ENCODE data around the gene OR7C1.
"Not testable (repeated sequence)": the region's sequence is repeated elsewhere in the genome, so short reads cannot be mapped to it uniquely, and the experiment has no call there.

OR7C1 gene

GRCh38 chr19:14784730-14785101 is 50.3 kb downstream of the OR7C1 start:
- not testable (repeated sequence) for DNase-seq

- not testable (repeated sequence) for DNase-seq
Measured at GRCh38 chr19:14783410-14783998, 51.5 kb downstream of the OR7C1 start.

- DNase-seq, result no peak
Measured at GRCh38 chr19:14782626-14783409, 52.2 kb downstream of the OR7C1 start.

- not testable (repeated sequence) for DNase-seq
Measured at GRCh38 chr19:14781713-14782536, 53.1 kb downstream of the OR7C1 start.

GRCh38 chr19:14780622-14781225 is 54.3 kb downstream of the OR7C1 start:
- DNase-seq, result not testable (repeated sequence)

- DNase-seq, result no peak
Measured at GRCh38 chr19:14779151-14779550, 55.8 kb downstream of the OR7C1 start.

- not testable (repeated sequence) for DNase-seq
Measured at GRCh38 chr19:14778110-14778845, 56.7 kb downstream of the OR7C1 start, which contains the start of gene ADGRE2. TSS of gene ADGRE2 (minus strand) at chr19:14778560. CDS start at chr19:14776756, 1,804 bp downstream.

GRCh38 chr19:14777645-14778044 is 57.3 kb downstream of the OR7C1 start:
- not testable (repeated sequence) for DNase-seq

- no peak for DNase-seq
Measured at GRCh38 chr19:14775869-14776586, 59.0 kb downstream of the OR7C1 start.

- not testable (repeated sequence) for DNase-seq
Measured at GRCh38 chr19:14775326-14775725, 59.7 kb downstream of the OR7C1 start.

- DNase-seq, result no peak
Measured at GRCh38 chr19:14774373-14774772, 60.6 kb downstream of the OR7C1 start.

- not testable (repeated sequence) for DNase-seq
Measured at GRCh38 chr19:14773722-14774121, 61.3 kb downstream of the OR7C1 start.

GRCh38 chr19:14772995-14773394 is 62.0 kb downstream of the OR7C1 start:
- DNase-seq, result no peak

GRCh38 chr19:14772467-14772866 is 62.5 kb downstream of the OR7C1 start:
- no peak for DNase-seq

GRCh38 chr19:14770944-14771839 is 63.8 kb downstream of the OR7C1 start:
- no peak for DNase-seq

GRCh38 chr19:14770136-14770535 is 64.8 kb downstream of the OR7C1 start:
- DNase-seq, result no peak

- no peak for DNase-seq
Measured at GRCh38 chr19:14769201-14769600, 65.8 kb downstream of the OR7C1 start.

- DNase-seq, result no peak
Measured at GRCh38 chr19:14768001-14768400, 67.0 kb downstream of the OR7C1 start.

- no peak for DNase-seq
Measured at GRCh38 chr19:14767466-14767971, 67.5 kb downstream of the OR7C1 start.

GRCh38 chr19:14765841-14766240 is 69.1 kb downstream of the OR7C1 start:
- not testable (repeated sequence) for DNase-seq
